GM21576 (cell line): ENCODE results near the gene WSCD2.

Experiments used
- ATAC-seq: cut with Tn5 transposase; IDR thresholded peaks from one replicate; pipeline ENCODE4 v1.9.1; 2021; ENCODE audit warnings: mild to moderate bottlenecking, moderate library complexity; ENCODE audit not compliant: unreplicated experiment

WSCD2 gene

GRCh38 chr12:108129017-108129812 lies at the start of gene WSCD2:
Gene WSCD2, plus strand, starts transcription at chr12:108129288. Its CDS starts 66,545 bp downstream, at chr12:108195833.
- ATAC-seq = no peak

- no peak for ATAC-seq
Measured at GRCh38 chr12:108079721-108080120, 49.4 kb upstream of the WSCD2 start.

GRCh38 chr12:108080363-108080762 lies 48.7 kb upstream of the WSCD2 start:
- no peak for ATAC-seq

GRCh38 chr12:108082485-108082884 lies 46.6 kb upstream of the WSCD2 start:
- no peak for ATAC-seq

GRCh38 chr12:108087900-108088299 lies 41.2 kb upstream of the WSCD2 start:
- ATAC-seq = no peak

- ATAC-seq = no peak
Measured at GRCh38 chr12:108090107-108090899, 38.8 kb upstream of the WSCD2 start.

- no peak for ATAC-seq
Measured at GRCh38 chr12:108090932-108091678, 38.0 kb upstream of the WSCD2 start.

- ATAC-seq = no peak
Measured at GRCh38 chr12:108091679-108092051, 37.4 kb upstream of the WSCD2 start.

- no peak for ATAC-seq
Measured at GRCh38 chr12:108093209-108093608, 35.9 kb upstream of the WSCD2 start.

GRCh38 chr12:108094056-108094649 lies 34.9 kb upstream of the WSCD2 start:
- ATAC-seq = no peak

GRCh38 chr12:108097160-108097911 lies 31.8 kb upstream of the WSCD2 start:
- ATAC-seq = no peak

- no peak for ATAC-seq
Measured at GRCh38 chr12:108098374-108098773, 30.7 kb upstream of the WSCD2 start.

GRCh38 chr12:108099073-108099472 lies 30.0 kb upstream of the WSCD2 start:
- ATAC-seq = no peak

GRCh38 chr12:108099778-108100489 lies 29.2 kb upstream of the WSCD2 start:
- ATAC-seq = no peak

- no peak for ATAC-seq
Measured at GRCh38 chr12:108101605-108102175, 27.4 kb upstream of the WSCD2 start.

GRCh38 chr12:108102363-108102762 lies 26.7 kb upstream of the WSCD2 start:
- ATAC-seq = no peak

GRCh38 chr12:108103087-108103486 lies 26.0 kb upstream of the WSCD2 start:
- no peak for ATAC-seq

GRCh38 chr12:108103517-108103916 lies 25.6 kb upstream of the WSCD2 start:
- no peak for ATAC-seq

- ATAC-seq = no peak
Measured at GRCh38 chr12:108104657-108105056, 24.4 kb upstream of the WSCD2 start.
